NCI-H69 (cell line): Measurements from ENCODE around the gene UBE2N.
A peak's percentile ranks its signal among the peaks of the same experiment; 100 is the strongest.

Experiments
- DNase-seq: peaks from one replicate; lab custom pipeline; 2025; lab: John Stamatoyannopoulos, UW

Gene UBE2N

DNA sequence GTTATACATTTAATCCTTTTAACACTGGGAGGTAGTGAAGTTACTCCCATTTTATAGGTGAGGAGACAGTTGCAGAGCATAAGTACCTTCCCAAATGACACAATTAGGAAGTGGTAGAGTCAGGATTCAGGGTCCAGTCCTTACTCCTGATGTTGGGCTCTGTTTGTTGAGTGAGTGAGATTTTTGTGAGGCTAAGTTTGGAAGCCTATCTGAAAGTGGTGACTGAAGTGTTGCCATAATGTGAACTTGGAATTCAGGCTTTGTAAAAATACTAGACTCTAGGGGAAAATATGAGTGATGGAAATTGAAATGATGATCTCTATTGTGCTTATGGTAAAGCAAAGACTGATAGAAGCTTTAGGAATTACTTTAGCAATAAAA lies 61.8 kb downstream of the UBE2N start:
- DNase-seq = peak; percentile 35

DNA sequence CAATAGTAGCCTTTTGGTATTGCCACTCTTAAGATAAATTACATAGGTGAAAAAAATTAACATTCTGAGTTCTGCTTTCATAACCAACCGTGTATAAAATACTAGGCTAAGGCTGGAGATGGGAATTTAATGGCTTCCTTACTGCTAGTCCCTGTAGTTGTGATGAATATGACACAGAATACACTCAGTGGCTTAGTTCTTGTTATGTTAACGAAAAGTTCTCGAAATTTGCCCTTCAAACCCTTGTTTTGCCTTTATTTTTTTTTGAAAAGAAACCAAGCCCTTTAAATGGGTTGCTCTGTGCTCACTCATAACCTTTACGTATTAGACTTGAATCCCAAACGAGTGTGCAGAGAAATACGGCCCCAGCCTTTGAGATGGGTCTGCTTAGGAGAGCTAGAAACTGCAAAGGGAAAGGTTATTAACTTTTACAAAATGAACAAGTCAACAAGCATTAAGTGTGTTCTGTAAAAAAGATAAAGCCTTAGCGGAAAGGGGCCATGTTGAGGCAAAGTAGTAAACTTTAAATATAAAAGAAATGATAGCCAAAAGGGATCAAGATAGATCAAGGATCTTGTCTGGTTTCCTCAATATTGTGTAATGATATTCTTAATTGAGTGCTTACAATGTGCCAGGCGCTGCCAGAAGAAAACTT lies 62.3 kb downstream of the UBE2N start:
- peak; percentile 65 for DNase-seq

DNA sequence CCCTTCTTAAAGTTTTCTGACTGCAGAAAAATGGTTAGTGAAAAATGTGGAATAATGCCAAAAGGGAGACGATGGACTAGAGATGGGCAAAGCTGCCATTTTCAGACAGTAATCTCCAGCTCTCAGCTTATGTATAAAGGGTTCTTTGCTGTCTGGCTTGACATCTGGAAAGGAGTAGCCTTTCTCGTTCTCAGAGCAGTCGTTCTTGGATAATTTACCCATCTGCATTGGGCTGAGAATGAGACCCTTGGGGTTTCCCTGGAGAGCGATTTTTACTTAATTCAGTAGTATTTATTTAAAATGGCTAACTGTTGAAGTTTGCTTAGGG lies 62.8 kb downstream of the UBE2N start:
- peak; percentile 83 for DNase-seq

DNA sequence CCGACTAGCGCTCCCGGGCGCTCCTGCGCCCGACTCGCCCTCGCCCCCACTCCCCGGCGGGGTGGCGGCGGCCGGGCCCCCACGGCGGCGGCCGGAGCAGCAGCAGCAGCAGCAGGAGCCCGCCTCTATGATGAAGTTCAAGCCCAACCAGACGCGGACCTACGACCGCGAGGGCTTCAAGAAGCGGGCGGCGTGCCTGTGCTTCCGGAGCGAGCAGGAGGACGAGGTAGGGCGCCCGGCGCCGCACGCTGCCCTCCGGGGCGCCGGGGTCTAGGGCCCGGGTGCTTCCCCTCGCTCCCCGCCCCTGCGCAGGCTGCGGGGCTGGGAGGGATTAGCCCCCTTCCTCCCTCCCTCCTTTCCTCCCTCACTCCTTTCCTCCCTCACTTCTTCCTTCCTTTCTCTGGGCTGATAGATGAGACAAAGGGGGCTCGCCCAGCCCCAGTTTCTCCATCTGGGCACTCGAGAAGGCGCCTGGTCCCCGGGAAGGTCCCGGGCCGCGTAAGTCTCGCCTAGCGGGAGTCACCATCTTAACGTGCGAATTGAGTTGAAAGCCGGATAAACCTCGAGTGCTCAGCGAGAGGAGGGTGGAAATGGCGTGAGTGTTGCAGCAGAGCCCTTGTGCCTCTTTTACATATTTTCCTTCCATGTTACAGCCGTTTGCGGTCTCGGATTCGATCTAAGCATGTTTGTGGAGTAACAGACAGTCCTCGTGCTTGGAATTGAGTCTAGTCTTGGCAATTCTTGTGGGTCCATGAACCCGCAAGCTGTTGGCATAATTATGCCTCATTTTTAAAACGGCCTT lies 63.4 kb downstream of the UBE2N start:
- DNase-seq = peak; percentile 84

DNA sequence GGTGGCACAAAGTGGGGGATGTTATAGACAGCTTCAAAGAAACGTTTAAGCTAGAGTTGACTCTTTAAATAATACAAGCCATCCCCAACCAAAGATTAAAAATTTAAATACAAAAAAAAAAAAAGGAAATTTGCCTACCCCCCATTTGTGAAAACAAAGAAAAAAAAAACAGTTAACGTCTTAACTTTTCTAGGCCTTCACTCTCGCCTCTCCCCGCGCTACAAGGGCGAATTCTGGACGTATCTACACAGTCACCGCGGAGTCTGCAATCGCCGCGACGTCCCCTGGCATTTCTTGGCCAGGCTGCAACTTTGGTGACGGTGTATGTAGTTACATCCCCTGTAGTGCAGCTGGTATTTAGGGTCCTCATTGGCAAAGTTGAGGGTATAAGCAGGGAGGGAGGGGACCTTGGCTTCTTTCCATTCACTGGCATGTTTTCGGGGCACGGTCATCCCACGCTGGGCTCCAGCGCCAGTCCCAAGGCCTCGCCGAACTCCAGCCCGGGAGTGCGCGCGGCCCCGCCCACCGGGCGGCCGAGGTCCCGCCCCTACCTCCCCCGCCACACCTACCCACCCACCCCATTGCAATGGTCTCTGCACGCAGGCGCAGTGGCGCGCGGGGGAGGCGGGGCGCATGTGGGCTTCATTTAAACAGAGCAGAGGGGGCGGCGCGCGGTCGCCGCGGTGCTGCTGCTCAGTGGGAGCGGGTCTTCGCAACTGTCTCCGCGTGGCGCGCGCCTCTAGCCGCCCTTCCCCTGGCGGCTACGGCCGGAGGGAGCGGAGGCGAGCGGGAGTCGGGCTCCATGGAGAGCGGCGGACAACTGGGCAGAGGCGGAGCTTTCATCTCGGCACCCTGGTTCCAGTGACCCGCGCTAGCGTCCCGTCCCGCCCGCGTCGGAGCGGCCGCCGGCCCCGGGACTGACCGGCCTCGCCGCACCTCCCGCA lies 64.2 kb downstream of the UBE2N start, which contains the start of gene NUDT4:
Gene NUDT4 (plus strand): TSS at position 674 of the 944 bp plus-strand sequence. CDS start 398 bp downstream, outside the sequence.
- peak; percentile 98 for DNase-seq

DNA sequence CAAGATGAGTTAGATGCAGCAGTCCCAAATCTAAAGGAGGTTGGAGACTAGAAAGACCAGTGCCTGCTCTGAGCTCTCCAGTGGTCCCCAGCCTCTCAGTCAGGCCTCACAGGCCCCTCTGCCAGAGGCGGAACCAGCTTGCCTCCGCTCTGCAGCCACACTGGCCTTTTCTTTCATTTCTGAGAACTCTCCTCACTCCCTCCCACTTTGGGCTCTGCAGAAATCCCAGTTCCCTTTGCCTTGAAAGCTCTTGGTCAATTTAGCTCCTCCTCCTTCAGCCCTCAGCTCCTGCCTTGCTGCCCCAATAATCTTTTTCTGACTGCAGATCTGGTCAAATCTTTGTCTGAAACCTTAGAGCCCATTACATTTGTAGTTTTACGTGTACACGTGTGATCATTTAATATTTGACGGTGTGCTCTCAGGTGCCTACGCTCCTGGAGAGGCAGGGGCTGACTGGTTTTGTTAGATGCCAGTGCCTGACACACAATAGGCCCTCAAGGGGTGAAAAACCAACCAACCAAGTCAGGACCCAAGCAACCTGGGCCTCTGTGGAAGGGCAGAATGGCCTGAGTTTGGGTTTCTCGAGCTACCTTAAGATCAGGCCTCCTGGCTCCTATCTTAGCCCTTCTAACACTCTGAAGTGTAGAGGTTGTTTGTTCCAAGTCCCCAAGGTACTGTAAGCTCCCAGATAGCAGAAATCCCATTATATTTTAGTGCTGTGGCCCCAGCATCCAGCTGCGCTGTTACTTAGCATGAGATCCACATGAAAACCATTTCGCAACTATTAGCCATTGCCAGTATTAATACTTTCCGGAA lies 65.1 kb downstream of the UBE2N start:
- DNase-seq = peak; percentile 9

DNA sequence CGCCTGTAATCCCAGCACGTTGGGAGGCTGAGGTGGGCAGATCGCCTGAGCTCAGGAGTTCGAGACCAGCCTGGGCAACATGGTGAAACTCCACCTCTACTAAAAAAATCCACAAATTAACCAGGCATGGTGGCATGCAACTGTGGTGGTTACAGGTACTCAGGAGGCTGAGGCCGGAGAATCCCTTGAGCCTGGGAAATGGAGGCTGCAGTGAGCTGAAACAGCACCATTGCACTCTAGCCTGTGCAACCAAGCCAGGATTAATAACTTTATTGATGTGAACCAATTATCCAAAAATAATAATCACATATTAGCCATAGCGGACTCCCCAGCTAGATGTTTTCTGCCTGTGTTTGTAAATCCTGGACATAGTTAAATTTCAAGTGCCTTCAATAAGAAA lies 65.8 kb downstream of the UBE2N start:
- no peak for DNase-seq

DNA sequence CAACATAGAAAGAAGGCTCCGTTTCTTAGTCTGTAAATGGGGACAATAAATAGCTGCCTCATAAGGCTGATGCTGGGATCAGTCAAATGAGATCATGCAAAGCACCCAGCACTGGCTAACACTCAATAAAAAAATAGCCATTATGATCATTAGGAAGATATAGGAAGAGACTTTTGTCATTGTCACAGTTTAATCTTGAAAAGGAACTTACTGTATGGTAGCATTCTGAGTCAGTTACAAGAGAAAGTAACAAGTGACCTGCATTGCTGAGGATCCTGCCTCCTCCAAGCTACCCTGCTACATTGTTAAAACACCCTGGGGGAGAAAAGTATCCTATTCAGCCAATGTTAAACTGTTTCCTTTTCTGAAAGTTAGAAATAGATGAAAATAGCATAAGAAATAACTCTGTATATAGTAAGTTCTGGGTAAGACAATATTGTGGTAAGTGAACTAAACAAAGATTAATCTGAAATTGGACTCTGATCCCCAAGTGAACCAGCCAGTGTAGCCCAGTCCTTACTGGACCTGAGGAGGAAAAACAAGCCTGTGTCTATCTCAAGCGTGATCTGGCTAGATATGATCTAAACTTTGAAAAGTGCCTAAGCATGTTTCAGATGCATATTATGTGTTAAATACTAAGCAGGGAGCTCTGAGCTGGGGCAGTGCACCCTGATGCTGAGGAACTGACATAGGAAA lies 67.6 kb downstream of the UBE2N start:
- DNase-seq = no peak

DNA sequence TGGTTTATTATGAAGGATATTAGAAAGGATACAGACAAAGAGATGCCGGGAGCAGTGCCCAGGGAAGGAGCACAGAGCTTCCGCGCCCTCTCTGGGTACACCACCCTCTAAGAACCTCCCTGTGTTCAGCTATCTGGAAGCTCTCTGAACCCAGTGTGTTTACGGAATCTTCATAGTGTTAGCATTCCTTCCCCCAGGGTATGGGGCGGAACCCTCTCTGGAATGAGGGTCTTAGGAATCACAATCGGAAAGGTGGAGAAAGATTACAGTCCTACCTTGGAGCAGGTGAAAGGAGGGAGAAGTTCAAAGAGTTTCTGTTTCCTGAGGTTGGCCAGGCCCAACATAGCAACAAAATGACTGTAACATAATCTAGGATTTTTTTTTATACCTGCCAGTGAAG lies 70.8 kb downstream of the UBE2N start:
- DNase-seq = no peak

DNA sequence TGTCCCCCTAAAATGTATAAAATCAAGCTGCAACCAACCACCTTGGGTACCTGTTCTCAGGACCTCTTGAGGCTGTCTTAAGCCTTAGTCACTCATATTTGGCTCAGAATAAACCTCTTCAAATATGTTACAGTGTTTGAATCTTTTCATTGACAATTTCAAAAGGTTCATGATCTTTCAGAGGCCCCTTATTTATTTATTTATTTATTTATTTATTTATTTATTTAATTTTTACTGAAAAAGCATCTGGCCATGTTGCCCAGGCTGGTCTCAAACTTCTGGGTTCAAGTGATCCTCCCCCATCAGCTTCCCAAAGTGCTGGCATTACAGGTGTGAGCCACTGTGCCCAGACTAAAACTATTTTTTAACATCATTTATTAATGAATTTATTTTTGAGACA lies 72.2 kb downstream of the UBE2N start:
- no peak for DNase-seq

DNA sequence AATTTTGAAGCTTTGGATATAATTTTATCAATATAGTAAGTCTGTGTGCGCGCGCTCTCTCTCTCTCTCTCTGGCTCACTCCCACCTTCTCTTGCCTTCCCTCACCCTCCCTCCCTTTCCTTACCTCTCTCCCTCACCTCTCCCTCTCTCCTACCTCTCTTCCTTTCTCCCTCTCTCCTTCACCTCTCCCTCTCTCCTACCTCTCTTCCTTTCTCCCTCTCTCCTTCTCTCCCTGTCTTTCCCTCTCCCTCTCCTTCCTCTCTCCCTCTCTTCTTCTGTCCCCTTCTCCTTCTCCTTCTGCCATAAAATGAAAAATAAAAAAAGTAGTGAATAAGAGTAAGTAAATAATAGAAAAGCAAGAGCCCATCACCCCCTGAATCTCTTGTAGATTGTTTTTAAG lies 73.0 kb downstream of the UBE2N start:
- DNase-seq = no peak

DNA sequence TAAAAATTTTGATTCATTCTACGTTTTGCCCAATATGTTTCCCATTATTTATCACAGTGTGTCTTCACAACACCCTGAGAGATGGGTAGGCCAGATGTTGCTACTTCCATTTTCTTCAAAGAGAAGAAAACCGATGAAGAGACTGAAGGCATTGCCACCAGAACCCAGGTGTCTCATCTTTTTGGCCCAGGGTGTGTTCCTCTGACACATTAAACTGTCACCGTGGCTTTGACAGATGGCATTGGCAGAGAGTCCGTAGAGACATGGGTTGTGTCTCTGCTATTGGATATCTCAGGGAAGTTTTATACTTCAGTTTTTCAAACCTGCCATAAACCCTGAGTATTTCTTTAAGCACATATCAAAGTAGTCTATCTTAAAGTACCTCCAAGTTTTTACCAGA lies 75.3 kb downstream of the UBE2N start:
- no peak for DNase-seq

DNA sequence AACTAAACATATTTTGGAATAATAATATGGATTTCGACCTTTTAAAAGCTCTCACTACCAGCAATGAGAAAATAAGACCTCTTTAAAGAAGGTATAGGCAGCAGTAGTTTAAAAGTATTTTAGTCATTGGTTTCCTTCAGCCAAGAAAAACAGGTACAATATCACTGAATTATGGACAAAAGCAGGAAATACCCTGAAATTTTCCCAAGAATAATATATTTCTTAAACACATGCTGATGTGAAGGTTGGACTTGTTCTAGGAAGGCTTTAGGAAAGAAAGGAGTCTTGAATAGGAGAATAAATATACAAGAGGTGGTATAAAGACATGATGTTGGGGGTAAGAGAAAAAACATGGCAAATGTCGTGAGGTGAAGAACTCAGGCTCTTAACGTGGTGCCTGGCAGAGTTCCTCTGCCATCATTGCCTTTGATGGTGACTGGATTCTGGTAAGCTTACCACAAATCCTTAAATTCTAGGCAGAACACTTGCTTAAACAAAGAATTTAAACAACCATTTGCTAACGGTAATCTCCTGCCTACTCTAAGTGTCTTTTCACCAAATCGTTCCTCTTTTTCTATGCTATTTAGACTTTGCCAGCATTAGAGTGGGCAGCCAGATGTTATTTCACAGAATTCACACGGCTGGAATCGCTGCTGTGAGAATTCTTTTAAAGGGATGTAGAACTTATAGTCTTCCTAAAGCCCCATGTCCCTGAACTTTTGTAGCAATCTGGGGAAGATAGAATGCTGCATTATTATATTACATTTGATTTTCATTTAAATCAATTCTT lies 75.9 kb downstream of the UBE2N start:
- DNase-seq = no peak

DNA sequence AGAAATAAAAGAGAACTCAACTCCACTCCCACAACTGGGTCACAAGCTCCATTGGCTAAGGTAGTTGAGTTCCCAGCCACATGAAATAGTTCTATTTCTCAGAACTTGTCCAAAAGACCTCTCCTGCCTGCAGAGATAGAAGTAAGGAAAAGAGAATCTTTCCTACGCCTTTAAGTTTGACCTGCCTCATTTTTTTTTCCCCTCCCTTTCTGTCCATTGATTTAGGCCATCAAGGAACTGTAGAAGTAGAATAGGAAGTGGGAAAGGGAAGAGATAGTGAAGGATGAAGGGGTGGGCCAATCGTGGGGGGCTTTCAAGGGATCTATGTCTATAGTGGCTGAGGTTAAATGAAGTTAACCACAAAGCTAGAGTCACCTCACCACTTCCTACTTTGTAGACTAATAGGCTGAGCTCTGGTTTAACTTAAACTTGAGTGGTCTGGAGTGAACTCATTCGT lies 77.9 kb downstream of the UBE2N start:
- DNase-seq = no peak

DNA sequence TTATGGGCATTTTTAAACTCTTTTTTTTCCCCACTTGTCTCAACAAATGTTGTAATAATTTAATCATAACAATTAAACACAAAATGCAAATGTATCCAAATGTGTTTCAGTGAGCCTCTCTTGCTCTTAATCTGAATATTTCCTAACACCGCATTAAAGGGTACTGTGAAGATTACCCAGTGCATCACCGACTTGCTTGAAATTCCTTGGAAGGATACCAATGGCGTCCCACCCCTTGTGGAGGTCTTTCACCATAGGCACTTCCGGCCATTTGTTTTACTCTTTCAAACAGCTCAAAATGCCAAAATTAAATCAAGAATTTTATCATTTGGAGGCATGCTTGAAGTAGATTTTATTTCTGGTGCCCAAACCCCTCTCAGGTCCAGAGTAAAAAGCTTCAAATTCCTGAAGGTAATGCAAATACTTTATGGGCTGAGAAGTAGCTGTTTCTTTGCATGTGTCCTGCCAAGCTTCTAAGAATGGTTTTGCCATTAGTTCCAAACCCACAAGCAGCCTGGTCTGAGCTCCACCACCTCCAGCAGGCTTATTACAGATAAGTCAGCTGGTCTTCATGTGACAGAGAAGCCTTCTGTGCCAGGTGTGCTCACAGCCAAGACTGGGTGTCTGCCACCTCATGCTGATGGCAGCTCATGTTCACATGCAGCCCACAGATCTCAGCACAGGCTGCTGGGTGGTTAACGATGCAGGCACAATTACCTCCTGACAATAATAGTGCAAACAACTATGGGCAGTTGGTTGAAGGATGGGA lies 80.4 kb downstream of the UBE2N start:
- peak; percentile 84 for DNase-seq

DNA sequence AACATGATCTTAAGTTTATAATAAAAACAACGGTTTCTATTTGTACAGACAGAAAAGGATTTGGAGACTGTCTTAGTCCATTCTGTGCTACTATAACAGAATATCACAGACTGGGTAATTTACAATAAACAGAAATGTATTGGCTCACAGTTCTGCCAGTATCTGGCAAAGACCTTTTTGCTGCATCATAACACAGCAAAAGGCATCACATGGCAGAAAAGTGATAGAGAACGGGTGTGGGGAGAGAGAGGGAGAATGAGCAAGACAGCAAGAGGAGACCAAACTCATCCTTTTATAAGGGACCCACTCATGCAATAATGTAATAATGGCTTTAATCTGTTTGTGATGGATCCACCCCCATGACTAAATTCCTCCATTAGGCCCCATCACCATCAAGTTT lies 81.1 kb downstream of the UBE2N start:
- DNase-seq = no peak

DNA sequence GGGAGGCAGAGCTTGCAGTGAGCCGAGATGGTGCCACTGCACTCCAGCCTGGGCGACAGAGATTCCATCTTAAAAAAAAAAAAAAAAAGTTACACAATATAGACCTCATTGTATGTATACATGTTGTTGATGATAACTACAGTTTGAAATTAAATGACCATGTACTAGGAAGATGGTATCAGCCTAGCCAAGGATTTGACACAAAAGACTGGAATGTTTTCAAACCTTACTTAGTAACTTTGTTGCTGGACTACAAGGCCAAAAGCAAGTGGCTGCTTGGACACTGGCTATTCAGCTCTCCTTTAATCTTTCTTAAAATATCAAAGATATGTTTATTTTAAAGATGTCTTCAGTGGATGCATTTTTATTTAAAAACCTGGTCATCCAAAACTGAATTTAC lies 82.9 kb downstream of the UBE2N start:
- no peak for DNase-seq

DNA sequence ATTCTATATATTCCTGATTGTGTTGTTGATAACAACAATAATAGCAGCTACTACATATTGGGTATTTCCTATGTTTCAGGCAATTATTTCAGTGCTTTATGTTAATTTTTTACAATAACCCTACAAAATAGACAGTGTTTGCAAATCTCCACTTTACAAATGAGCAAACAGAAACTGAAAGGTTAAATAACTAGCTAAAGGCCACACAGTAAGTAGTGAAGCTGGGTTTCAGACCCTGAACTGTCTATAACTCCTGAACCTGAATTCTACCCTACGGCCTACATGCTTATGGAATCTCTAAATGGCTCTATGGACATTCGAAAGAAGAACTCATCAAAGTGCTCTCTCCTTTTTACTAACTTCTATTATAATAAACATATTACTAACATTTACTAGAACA lies 83.7 kb downstream of the UBE2N start:
- DNase-seq = no peak

DNA sequence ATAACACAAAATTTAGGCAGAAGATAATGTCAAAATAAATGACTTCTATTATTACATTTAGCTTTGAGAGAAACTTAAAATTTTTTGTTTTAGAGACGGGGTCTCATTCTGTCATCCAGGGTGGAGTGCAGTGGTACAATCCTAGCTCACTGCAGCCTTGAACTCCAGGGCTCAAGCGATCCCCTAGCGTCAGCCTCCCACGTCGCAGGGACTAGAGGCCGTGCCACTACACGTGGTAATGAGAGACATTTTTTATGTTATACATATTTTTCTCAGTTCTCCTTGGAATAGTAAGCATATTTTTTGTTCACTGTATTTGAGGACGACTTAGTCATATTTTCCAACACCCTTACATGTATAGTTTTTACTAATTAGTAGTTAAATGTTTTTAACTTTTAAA lies 85.5 kb downstream of the UBE2N start:
- DNase-seq = no peak
